ENCODE results near the gene CCDC85C.

Gene CCDC85C

DNA sequence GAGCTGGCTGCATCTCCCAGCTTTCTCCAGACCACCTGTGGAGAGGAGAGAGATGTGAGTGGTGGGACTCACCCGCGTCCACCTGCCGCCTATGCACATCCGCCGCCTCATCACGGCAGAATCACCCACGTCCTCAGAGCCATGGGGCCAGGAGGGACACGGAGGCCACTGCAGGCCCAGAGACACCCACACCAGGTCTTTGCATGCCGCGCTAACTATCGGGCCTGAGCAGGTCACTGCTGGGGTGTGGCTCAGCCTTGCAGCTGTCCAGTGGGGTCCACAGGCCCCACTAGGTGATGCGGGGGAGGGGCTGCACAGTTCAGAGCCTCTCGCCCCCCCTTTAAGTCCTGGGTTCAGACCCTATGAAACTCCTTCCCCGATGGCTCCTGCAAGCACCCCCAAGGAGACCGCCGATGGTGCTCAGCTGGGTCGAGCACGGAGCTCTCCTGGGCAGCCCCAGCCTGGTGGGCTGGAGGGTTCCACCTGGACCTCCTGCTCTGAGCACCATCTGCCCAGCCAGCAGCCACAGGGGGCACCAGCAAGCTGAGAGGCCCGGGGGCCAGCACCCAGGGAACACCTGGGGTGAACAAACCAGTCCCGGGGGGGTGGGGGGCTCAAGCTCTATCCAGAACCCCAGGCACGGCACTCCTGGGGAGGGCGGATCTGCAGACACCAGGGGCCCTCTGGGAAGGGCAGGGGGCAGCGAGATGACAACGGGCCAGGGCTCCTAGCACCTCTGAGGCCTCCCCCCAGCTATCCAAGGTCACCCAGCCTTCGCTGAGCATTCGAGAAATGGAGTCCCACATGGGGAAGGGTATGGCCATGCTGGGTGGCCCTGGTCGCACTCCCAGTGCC, 88.5 kb downstream of the CCDC85C start:
- no peak for TF ChIP-seq TAF1 (IDR thresholded peaks at IDR 0.05; ENCODE audit: low read depth)
- TF ChIP-seq, protein P1, sequence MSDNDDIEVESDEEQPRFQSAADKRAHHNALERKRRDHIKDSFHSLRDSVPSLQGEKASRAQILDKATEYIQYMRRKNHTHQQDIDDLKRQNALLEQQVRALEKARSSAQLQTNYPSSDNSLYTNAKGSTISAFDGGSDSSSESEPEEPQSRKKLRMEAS (IDR thresholded peaks at IDR 0.05), result no peak
- no peak for TF ChIP-seq CEBPB (IDR thresholded peaks at IDR 0.05)
- TF ChIP-seq ZBTB7A (IDR thresholded peaks at IDR 0.05; ENCODE audit: low read depth), result no peak
- no peak for TF ChIP-seq EGR1 (IDR thresholded peaks at IDR 0.05)
- TF ChIP-seq, protein P2, sequence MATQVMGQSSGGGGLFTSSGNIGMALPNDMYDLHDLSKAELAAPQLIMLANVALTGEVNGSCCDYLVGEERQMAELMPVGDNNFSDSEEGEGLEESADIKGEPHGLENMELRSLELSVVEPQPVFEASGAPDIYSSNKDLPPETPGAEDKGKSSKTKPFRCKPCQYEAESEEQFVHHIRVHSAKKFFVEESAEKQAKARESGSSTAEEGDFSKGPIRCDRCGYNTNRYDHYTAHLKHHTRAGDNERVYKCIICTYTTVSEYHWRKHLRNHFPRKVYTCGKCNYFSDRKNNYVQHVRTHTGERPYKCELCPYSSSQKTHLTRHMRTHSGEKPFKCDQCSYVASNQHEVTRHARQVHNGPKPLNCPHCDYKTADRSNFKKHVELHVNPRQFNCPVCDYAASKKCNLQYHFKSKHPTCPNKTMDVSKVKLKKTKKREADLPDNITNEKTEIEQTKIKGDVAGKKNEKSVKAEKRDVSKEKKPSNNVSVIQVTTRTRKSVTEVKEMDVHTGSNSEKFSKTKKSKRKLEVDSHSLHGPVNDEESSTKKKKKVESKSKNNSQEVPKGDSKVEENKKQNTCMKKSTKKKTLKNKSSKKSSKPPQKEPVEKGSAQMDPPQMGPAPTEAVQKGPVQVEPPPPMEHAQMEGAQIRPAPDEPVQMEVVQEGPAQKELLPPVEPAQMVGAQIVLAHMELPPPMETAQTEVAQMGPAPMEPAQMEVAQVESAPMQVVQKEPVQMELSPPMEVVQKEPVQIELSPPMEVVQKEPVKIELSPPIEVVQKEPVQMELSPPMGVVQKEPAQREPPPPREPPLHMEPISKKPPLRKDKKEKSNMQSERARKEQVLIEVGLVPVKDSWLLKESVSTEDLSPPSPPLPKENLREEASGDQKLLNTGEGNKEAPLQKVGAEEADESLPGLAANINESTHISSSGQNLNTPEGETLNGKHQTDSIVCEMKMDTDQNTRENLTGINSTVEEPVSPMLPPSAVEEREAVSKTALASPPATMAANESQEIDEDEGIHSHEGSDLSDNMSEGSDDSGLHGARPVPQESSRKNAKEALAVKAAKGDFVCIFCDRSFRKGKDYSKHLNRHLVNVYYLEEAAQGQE (IDR thresholded peaks at IDR 0.05; ENCODE audit: low read depth), result no peak
- TF ChIP-seq FOXM1 (IDR thresholded peaks at IDR 0.05; ENCODE audit: borderline replicate concordance, low read depth), result no peak
- TF ChIP-seq, protein P3, sequence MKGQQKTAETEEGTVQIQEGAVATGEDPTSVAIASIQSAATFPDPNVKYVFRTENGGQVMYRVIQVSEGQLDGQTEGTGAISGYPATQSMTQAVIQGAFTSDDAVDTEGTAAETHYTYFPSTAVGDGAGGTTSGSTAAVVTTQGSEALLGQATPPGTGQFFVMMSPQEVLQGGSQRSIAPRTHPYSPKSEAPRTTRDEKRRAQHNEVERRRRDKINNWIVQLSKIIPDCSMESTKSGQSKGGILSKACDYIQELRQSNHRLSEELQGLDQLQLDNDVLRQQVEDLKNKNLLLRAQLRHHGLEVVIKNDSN (IDR thresholded peaks at IDR 0.05), result no peak
- no peak for TF ChIP-seq NFIC (IDR thresholded peaks at IDR 0.05)
- TF ChIP-seq TCF12 (IDR thresholded peaks at IDR 0.05; ENCODE audit: low read depth), result no peak
- TF ChIP-seq TEAD4 (IDR thresholded peaks at IDR 0.05), result no peak
- no peak for TF ChIP-seq YY1 (IDR thresholded peaks at IDR 0.05; ENCODE audit: low read depth)

- TF ChIP-seq TCF12 (IDR thresholded peaks at IDR 0.05; ENCODE audit: low read depth) (no peak), TAF1 (IDR thresholded peaks at IDR 0.05; ENCODE audit: low read depth) (no peak), CREB1 (IDR thresholded peaks at IDR 0.05; ENCODE audit: low read depth) (no peak), TEAD4 (IDR thresholded peaks at IDR 0.05) (no peak), EP300 (IDR thresholded peaks at IDR 0.05; ENCODE audit: borderline replicate concordance) (no peak)
- TF ChIP-seq, protein P1 (IDR thresholded peaks at IDR 0.05), result no peak
These were observed 89.3 kb downstream of the CCDC85C start for GRCh38 chr14:99514552-99515300.

- TF ChIP-seq CEBPB (IDR thresholded peaks at IDR 0.05) (no peak), EGR1 (IDR thresholded peaks at IDR 0.05) (no peak), TEAD4 (IDR thresholded peaks at IDR 0.05) (no peak), CREB1 (IDR thresholded peaks at IDR 0.05; ENCODE audit: low read depth) (no peak), EP300 (IDR thresholded peaks at IDR 0.05; ENCODE audit: borderline replicate concordance) (no peak), NFIC (IDR thresholded peaks at IDR 0.05) (no peak), ZBTB7A (IDR thresholded peaks at IDR 0.05; ENCODE audit: low read depth) (no peak), FOXM1 (IDR thresholded peaks at IDR 0.05; ENCODE audit: borderline replicate concordance, low read depth) (no peak)
- TF ChIP-seq, protein P2 (IDR thresholded peaks at IDR 0.05; ENCODE audit: low read depth), result no peak
These were observed 90.0 kb downstream of the CCDC85C start for GRCh38 chr14:99513946-99514551.

GRCh38 chr14:99513183-99513694, 90.8 kb downstream of the CCDC85C start:
- TF ChIP-seq CREB1 (IDR thresholded peaks at IDR 0.05; ENCODE audit: low read depth) (no peak), CEBPB (IDR thresholded peaks at IDR 0.05) (no peak), FOXM1 (IDR thresholded peaks at IDR 0.05; ENCODE audit: borderline replicate concordance, low read depth) (no peak), ZBTB7A (IDR thresholded peaks at IDR 0.05; ENCODE audit: low read depth) (no peak), NFIC (IDR thresholded peaks at IDR 0.05) (no peak), EP300 (IDR thresholded peaks at IDR 0.05; ENCODE audit: borderline replicate concordance) (no peak), RAD21 (IDR thresholded peaks at IDR 0.05; ENCODE audit: low read depth) (no peak), TAF1 (IDR thresholded peaks at IDR 0.05; ENCODE audit: low read depth) (no peak), TCF12 (IDR thresholded peaks at IDR 0.05; ENCODE audit: low read depth) (no peak), EGR1 (IDR thresholded peaks at IDR 0.05) (no peak)
- TF ChIP-seq, protein P3 (IDR thresholded peaks at IDR 0.05), result no peak
- TF ChIP-seq, protein P2 (IDR thresholded peaks at IDR 0.05; ENCODE audit: low read depth), result no peak
